NB4 (cell line): ENCODE data around the gene THSD4.

ENCODE experiments used
- CTCF ChIP-seq: IDR thresholded peaks from one replicate; pipeline ENCODE4 v1.5.1; 2012; ENCODE audit warnings: low read depth, low read length
- MAX ChIP-seq: IDR thresholded peaks from 2 replicates; pipeline ENCODE4 v1.6.1; 2011; ENCODE audit warnings: low read depth, low read length

DNA sequence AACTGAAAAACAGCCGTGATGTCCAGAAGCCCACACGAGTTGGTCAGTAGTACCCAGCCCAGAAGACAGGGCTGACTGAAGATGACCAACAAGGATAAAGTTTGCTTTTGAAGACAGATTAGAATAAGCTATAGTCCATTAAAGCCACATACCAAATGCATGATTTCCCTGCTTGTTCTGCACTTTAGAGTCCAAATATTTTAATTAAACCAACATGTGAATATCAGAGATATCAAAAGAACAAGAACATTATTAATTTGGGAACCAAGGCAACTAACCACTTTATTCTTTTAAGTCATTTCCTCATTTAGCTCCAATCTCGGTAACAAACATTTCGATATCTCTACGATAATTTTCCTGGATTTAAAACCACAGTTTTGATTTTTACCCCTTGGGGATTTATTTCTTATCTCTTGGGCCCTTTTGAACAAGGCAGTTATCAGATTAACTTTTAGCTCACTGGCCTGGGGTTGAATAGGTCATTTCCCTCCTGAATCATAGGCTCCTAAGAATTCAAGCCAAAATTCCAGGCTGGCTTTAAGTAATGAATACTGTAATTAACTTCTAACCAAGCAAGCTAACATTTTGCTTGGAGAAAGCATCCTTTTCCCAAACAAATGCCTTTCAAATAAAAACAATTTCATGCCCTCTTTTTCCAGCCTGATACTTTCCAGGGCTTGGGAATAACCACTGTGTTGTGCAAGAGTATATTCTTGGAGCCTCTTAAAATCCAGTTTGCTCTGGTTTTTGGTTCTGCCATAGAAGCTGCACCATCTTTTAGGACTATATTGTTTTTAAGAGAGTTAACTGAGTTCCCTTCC is 592.2 kb downstream of the THSD4 start:
- TF ChIP-seq CTCF = no peak
- no peak for TF ChIP-seq MAX
